ENCODE data around the gene KRT77.
"Not testable (repeated sequence)": the region's sequence is repeated elsewhere in the genome, so short reads cannot be mapped to it uniquely, and the experiment has no call there.

KRT77 gene

GRCh38 chr12:52673713-52674432 lies 29.5 kb downstream of the KRT77 start:
- no peak for DNase-seq

- DNase-seq = no peak
Observed at GRCh38 chr12:52673217-52673616, 30.1 kb downstream of the KRT77 start.

- no peak for DNase-seq
Observed at GRCh38 chr12:52672321-52672933, 30.9 kb downstream of the KRT77 start.

- DNase-seq = no peak
Observed at GRCh38 chr12:52670961-52671360, 32.4 kb downstream of the KRT77 start.

GRCh38 chr12:52670506-52670905 lies 32.8 kb downstream of the KRT77 start:
- no peak for DNase-seq

- not testable (repeated sequence) for DNase-seq
Observed at GRCh38 chr12:52669941-52670340, 33.4 kb downstream of the KRT77 start.

- DNase-seq = no peak
Observed at GRCh38 chr12:52669426-52669825, 33.9 kb downstream of the KRT77 start.

GRCh38 chr12:52667931-52668330 lies 35.4 kb downstream of the KRT77 start:
- DNase-seq = no peak

GRCh38 chr12:52667509-52667908 lies 35.8 kb downstream of the KRT77 start:
- DNase-seq = no peak

GRCh38 chr12:52666471-52666870 lies 36.9 kb downstream of the KRT77 start:
- DNase-seq = no peak

GRCh38 chr12:52663420-52663819 lies 39.9 kb downstream of the KRT77 start:
- DNase-seq = no peak

GRCh38 chr12:52662918-52663229 lies 40.5 kb downstream of the KRT77 start:
- no peak for DNase-seq

- no peak for DNase-seq
Observed at GRCh38 chr12:52662093-52662917, 41.0 kb downstream of the KRT77 start.

GRCh38 chr12:52661668-52662067 lies 41.7 kb downstream of the KRT77 start:
- no peak for DNase-seq

GRCh38 chr12:52660934-52661499 lies 42.3 kb downstream of the KRT77 start:
- DNase-seq = no peak

- no peak for DNase-seq
Observed at GRCh38 chr12:52659951-52660350, 43.4 kb downstream of the KRT77 start.

GRCh38 chr12:52659395-52659794 lies 43.9 kb downstream of the KRT77 start:
- no peak for DNase-seq

GRCh38 chr12:52658196-52658595 lies 45.1 kb downstream of the KRT77 start:
- no peak for DNase-seq

GRCh38 chr12:52657250-52657902 lies 45.9 kb downstream of the KRT77 start:
- no peak for DNase-seq

GRCh38 chr12:52656616-52657015 lies 46.7 kb downstream of the KRT77 start:
- no peak for DNase-seq

- no peak for DNase-seq
Observed at GRCh38 chr12:52655720-52656124, 47.6 kb downstream of the KRT77 start.

- DNase-seq = no peak
Observed at GRCh38 chr12:52655251-52655650, 48.1 kb downstream of the KRT77 start.

GRCh38 chr12:52651726-52652261 lies 51.5 kb downstream of the KRT77 start, which contains the start of gene KRT2:
KRT2 (minus strand) TSS chr12:52652211; CDS start chr12:52652142, 69 bp downstream.
- no peak for DNase-seq

All from stimulated activated naive CD4-positive, alpha-beta T cell treated with Interleukin-2 at 50 U/mL for 16 hours (primary cell).